Islet precursor cell (in vitro differentiated cells): Measurements from ENCODE around the gene LAMTOR2.
A peak's percentile ranks its signal among the peaks of the same experiment; 100 is the strongest.

Source experiments
- DNase-seq: peaks from one replicate; pipeline ENCODE4 v3.0.0-alpha.2; 2018

LAMTOR2 gene

GRCh38 chr1:156076609-156077429, 22.2 kb downstream of the LAMTOR2 start:
- DNase-seq: no peak

- no peak for DNase-seq
Observed at GRCh38 chr1:156077430-156077760, 22.8 kb downstream of the LAMTOR2 start.

GRCh38 chr1:156078728-156079127, 24.1 kb downstream of the LAMTOR2 start:
- DNase-seq: no peak

GRCh38 chr1:156079762-156080161, 25.2 kb downstream of the LAMTOR2 start:
- no peak for DNase-seq

GRCh38 chr1:156080241-156080862, 25.8 kb downstream of the LAMTOR2 start:
- DNase-seq: no peak

GRCh38 chr1:156080863-156081179, 26.2 kb downstream of the LAMTOR2 start:
- no peak for DNase-seq

GRCh38 chr1:156081180-156081916, 26.8 kb downstream of the LAMTOR2 start:
- DNase-seq: no peak

- no peak for DNase-seq
Observed at GRCh38 chr1:156081917-156082308, 27.3 kb downstream of the LAMTOR2 start.

GRCh38 chr1:156082309-156083091, 27.9 kb downstream of the LAMTOR2 start, which contains the start of gene MEX3A:
Gene MEX3A, minus strand, starts transcription at chr1:156082465. Its CDS starts 467 bp downstream, at chr1:156081998.
- DNase-seq: peak; percentile 97

- no peak for DNase-seq
Observed at GRCh38 chr1:156083800-156084790, 29.5 kb downstream of the LAMTOR2 start.

- DNase-seq: peak; percentile 97
Observed at GRCh38 chr1:156086256-156086662, 31.7 kb downstream of the LAMTOR2 start.

- no peak for DNase-seq
Observed at GRCh38 chr1:156089704-156090103, 35.1 kb downstream of the LAMTOR2 start.

- DNase-seq: no peak
Observed at GRCh38 chr1:156090138-156090839, 35.7 kb downstream of the LAMTOR2 start.

- DNase-seq: peak; percentile 91
Observed at GRCh38 chr1:156090840-156091188, 36.2 kb downstream of the LAMTOR2 start.

GRCh38 chr1:156091610-156092009, 37.0 kb downstream of the LAMTOR2 start:
- no peak for DNase-seq

GRCh38 chr1:156095906-156096508, 41.4 kb downstream of the LAMTOR2 start:
- no peak for DNase-seq

GRCh38 chr1:156096640-156097391, 42.2 kb downstream of the LAMTOR2 start:
- peak; percentile 94 for DNase-seq

- DNase-seq: no peak
Observed at GRCh38 chr1:156097499-156098178, 43.1 kb downstream of the LAMTOR2 start.

GRCh38 chr1:156098784-156099183, 44.2 kb downstream of the LAMTOR2 start:
- DNase-seq: no peak
